Measurements from ENCODE around the gene POM121. TPM values are rescaled to one million over a fixed set of nuclear protein-coding genes. Genes with fewer than 3 reads are reported as not detected.
A peak's percentile ranks its signal among the peaks of the same experiment; 100 is the strongest.
"Not testable (repeated sequence)": the region's sequence is repeated elsewhere in the genome, so short reads cannot be mapped to it uniquely, and the experiment has no call there.

The POM121 gene
- total RNA-seq, 1 donor = 21.5 TPM

DNA sequence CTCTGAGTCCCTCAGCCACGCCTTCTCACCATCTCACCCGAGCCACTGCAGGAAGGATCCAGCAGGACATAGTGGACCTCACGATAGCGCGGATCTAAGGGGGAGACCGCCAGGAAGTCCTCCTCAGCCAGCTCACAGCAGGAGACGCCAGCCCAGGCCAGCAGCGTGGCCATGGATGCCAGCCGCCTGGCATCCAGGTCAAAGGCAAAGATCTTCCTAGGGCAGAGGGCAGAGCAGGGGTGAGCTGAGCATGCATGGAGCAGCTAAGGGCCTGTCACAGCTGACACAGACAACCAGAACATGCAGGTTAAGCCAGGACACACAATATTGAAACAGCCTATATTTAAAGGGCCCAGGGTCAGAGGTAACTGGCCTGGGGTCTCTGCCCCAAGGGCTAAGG is 24.4 kb downstream of the POM121 start:
- DNase-seq (ENCODE audit: low read depth in 2 of 3, low spot score in 2 of 3) = not testable (repeated sequence)

- DNase-seq (ENCODE audit: low read depth in 2 of 3, low spot score in 2 of 3) = not testable (repeated sequence)
Observed at GRCh38 chr7:72949686-72950085, 24.8 kb downstream of the POM121 start.

GRCh38 chr7:72950432-72950831 is 25.5 kb downstream of the POM121 start:
- DNase-seq (ENCODE audit: low read depth in 2 of 3, low spot score in 2 of 3) = not testable (repeated sequence)

DNA sequence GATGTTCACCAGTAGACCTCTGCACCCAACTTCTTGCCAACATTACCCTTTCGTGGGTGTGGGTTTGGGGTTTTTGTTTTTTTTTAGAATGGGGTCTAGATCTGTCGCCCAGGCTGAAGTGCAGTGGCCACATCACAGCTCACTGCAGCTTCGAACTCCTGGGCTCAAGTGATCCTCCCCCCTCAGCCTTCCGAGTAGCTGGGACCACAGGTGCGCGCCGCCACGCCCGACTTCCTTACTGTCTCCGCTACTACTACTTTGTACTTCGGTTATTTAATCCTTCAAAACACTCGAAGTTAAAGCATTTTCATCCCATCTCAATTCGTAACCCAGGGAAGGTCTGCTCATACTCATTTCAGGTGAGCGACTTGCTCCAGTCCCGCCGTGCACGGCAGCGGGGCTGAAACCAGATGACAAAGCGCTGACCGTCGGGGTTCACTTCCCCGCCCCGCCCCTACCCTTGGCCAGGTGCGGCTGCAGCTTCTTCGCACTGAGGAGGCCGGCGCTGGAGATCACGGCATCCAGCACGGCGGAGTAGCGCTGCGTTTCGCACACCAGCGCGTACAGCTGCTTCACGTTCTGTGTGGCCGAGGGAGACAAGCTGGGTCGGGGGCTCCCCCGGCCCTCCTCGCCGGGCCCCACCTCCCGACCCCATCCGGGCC is 29.1 kb downstream of the POM121 start:
- DNase-seq (ENCODE audit: low read depth in 2 of 3, low spot score in 2 of 3) = not testable (repeated sequence)

DNA sequence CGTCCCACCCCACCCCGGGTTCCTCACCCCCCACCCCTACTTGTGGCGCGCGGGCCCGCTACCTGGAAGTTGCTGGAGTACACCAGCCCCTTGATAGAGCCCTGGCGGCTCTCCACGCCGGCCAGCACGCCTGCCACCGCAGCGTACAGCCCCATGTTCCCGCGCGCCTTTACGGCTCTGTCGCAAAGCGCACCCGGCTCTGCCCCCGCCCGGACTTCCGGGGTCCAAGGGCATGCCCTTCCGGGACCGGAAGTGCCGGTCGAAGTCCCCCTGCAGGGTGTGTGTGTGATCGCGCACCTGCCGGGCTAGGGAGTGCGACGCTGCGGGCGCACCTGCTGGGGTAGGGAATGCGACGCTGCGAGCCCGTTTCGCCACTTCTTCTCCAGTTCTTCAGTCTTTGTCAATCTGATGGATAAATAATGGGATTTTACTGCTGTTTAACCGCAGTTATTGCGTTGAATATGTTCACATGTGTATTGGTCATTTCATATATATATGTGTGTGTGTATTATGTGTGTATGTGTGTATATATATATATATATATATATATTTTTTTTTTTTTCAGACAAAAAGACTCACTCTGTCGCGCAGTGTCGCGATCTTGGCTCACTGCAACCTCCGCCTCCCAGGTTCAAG is 29.8 kb downstream of the POM121 start:
- not testable (repeated sequence) for DNase-seq (ENCODE audit: low read depth in 2 of 3, low spot score in 2 of 3)

DNA sequence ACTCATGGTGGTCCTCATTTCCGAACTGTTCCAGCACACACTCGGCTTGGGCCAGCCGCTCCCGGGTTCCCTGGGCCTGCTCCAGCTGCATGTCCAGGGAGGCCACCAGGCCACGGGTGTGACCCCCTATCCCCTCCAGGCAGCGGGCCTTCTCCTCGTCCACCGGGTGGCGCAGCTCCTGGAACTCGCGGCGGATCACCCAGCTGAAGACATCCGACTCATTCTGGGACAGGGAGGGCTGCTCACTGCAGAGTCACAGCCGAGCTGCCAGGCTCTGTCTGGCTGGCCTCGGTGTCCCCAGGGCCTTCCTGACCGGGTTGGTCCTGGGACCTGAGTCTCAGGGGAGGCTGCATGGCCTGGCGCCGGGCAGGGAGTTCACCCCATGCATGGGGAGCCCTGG is 35.1 kb downstream of the POM121 start:
- DNase-seq (ENCODE audit: low read depth in 2 of 3, low spot score in 2 of 3) = not testable (repeated sequence)

DNA sequence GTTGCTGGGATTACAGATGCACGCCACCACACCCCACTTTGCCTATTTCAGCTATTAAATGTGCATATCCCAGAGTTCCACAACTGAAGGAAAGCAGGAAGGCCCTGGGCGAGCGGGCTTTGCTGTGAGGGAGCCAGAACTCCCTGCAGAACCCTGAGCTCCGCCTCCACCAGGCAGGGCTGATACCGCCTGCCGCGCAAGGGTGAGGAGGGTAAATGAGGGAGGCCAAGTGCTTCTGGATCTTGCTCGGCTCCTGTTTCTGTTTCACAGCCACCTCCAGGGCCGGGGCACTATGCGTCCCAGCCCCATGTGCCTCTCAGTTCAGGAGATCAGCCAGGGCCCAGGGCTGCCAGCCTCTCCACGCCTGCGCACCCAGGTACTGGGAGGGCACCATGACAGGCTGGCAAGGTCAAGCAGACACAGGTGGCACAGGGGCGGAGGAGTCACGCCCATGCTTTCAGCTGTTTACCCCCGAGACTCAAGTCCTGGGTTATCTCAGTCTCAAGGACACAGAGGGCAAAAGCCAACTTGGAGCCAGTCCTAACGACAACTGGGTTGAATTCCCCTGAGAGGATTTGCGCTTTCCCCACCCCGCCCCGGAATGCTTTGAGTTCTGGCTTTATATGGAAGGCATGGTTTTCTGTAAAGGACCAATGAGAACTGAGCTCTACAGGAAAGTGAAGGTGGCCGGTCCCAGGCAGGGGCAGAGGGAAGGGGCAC is 35.9 kb downstream of the POM121 start:
- not testable (repeated sequence) for DNase-seq (ENCODE audit: low read depth in 2 of 3, low spot score in 2 of 3)

- not testable (repeated sequence) for DNase-seq (ENCODE audit: low read depth in 2 of 3, low spot score in 2 of 3)
Observed at GRCh38 chr7:72961346-72961650, 36.4 kb downstream of the POM121 start.

DNA sequence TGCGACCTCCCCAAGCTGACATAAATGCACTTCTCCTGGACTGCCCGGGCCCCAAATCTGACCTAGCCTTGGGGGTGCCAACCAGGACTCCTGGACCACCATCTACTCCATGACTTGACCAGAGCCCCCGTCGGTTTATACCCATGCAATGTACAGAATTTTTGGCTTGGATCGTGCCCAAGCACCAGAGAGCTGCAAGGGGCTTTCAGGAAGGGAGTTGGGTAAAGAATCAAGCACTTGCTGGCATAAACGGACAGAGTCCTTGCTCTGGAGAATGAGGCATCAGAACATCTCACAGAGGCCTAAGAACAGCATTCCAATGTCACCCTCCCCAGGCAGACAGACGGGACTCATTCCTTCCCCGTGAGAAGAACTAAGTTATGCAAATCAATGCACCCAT is 38.2 kb downstream of the POM121 start:
- not testable (repeated sequence) for DNase-seq (ENCODE audit: low read depth in 2 of 3, low spot score in 2 of 3)

DNA sequence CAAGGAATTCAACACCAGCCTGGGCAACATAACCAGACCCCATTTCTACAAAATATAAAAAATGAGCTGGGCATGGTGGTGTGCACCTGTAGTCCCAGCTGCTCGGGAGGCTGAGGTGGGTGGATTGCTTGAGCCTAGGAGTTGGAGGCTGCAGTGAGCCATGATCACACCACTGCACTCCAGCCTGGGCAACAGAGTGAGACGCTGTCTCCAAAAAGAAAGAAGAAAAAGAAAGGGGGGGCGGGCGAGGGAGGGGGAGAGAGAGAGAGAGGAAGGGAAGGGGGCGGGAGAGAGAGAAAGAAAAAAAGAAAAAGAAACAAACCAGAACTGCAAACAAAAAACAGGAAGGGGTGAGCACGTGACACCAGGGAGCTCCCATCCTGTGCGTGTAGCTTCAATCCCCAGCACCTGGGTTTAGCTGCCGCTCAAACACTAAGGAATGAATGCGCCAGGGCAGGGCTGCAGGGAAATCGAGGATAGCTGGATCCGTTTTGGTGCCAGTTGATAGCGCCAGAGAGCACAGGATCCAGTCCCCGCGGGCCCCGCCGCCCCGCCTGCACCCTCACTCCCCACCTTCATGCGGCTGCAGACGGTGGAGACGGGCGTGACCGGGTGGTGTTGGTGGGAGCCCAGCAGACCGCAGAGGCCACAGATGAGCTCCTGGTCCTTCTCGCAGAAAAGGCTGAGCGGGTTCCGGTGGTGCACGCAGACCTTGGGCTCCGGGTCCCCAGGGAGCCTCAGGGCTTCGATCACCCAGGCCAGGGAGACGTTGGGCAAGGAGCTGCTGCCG is 40.5 kb downstream of the POM121 start:
- not testable (repeated sequence) for DNase-seq (ENCODE audit: low read depth in 2 of 3, low spot score in 2 of 3)

- peak in 1 of 3 donors; percentile 0 for DNase-seq (ENCODE audit: low read depth in 2 of 3, low spot score in 2 of 3)
Observed at GRCh38 chr7:72966892-72967291, 42.0 kb downstream of the POM121 start.

- DNase-seq (ENCODE audit: low read depth in 2 of 3, low spot score in 2 of 3) = not testable (repeated sequence)
Observed at GRCh38 chr7:72968980-72969516, 44.2 kb downstream of the POM121 start, which contains the start of gene TRIM74. TSS of gene TRIM74 (minus strand) at chr7:72969466. CDS start at chr7:72966157, 3,309 bp downstream.

- not testable (repeated sequence) for DNase-seq (ENCODE audit: low read depth in 2 of 3, low spot score in 2 of 3)
Observed at GRCh38 chr7:72969688-72970087, 44.8 kb downstream of the POM121 start.

DNA sequence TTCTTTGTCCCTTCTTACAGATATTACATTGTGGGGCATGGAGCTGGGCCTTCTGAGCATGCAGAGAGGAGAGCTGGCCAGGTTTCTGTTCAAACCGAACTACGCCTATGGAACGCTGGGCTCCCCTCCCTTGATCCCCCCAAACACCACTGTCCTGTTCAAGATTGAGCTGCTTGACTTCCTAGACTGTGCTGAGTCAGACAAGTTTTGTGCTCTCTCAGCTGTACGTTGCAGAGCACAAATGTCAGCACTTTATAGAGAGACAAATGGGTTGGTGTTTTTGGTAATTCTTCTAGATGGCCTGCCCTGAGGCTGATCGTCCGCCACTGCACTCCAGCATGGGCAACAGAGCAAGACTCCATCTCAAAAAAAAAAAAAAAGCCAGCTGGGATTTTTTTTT is 46.6 kb downstream of the POM121 start:
- not testable (repeated sequence) for DNase-seq (ENCODE audit: low read depth in 2 of 3, low spot score in 2 of 3)

- not testable (repeated sequence) for DNase-seq (ENCODE audit: low read depth in 2 of 3, low spot score in 2 of 3)
Observed at GRCh38 chr7:72974781-72975180, 49.9 kb downstream of the POM121 start.

DNA sequence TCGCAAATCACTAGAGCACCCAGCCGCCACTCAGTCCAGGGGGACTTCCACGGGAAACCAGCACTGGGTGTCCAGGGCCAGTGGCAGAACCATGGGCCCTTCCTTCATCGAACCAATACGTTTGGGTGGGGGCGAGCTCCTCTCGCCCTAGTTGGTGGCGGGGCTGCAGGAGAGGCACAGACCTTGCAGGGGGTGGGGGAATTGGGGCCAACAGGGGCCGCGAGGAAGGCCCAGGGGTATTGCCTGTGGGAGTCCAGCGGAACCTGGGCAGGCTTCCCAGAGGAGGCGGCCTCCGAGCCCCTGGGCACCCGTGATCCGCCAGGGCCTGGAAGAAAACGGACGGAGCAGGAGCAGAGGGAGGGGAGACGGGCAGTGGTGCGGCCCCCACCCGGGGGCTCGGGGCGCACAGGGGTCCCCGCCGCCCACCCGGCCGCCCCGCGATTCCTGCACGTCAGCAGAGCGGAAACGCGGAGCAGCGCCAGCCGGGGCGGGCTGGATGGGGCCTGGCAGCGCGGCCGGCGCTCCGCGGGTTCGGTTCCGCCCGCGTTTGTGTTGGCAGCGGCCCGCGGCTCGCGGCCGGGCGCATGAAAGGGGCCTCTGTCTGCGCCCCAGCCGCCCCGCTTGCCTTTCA is 50.9 kb downstream of the POM121 start:
- not testable (repeated sequence) for DNase-seq (ENCODE audit: low read depth in 2 of 3, low spot score in 2 of 3)

- DNase-seq (ENCODE audit: low read depth in 2 of 3, low spot score in 2 of 3) = not testable (repeated sequence)
Observed at GRCh38 chr7:72976434-72976833, 51.5 kb downstream of the POM121 start.

DNA sequence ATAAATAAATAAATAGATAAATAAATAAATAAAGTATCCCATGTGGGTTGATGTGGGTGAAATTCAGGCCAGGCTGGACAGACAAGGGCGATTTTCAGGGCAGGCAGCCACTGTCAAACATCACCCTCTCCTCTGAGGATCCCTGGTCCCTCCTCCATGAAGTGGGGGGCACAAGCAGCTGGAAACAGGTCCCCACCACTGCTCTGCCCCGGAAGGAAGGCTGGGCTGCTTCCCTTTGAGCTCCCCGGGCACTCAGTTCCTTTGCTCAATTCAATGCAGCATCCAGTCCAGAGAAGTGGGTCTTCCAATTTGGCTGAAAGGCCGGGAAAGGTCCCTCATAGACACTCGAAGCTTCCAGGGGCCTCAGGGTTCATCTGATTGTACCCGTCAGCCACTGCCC is 55.5 kb downstream of the POM121 start:
- DNase-seq (ENCODE audit: low read depth in 2 of 3, low spot score in 2 of 3) = not testable (repeated sequence)

GRCh38 chr7:72982084-72982483 is 57.2 kb downstream of the POM121 start:
- not testable (repeated sequence) for DNase-seq (ENCODE audit: low read depth in 2 of 3, low spot score in 2 of 3)
